Neural crest cell (in vitro differentiated cells): ENCODE data around the gene BTN2A1. TPM values are rescaled to one million over a fixed set of nuclear protein-coding genes. Genes with fewer than 3 reads are reported as not detected.
"Not testable (repeated sequence)": the region's sequence is repeated elsewhere in the genome, so short reads cannot be mapped to it uniquely, and the experiment has no call there.

Experiments used
- DNase-seq: peaks from one replicate; pipeline ENCODE4 v3.0.0; 2021; ENCODE audit warnings: low read depth, mixed read lengths, low spot score
- H3K27ac Mint-ChIP-seq: one replicate; pipeline ENCODE4 v1.8.0; 2021; ENCODE audit warnings: mild to moderate bottlenecking, mixed read lengths; ENCODE audit not compliant: unreplicated experiment
- H3K27me3 Mint-ChIP-seq: 2 replicates; pipeline ENCODE4 v1.8.0; 2021; ENCODE audit warnings: low read depth, mild to moderate bottlenecking, mixed read lengths
- H3K36me3 Mint-ChIP-seq: 2 replicates; pipeline ENCODE4 v1.8.0; 2021; ENCODE audit warnings: low read depth, mild to moderate bottlenecking, mixed read lengths
- H3K4me1 Mint-ChIP-seq: 2 replicates; pipeline ENCODE4 v1.8.0; 2021; ENCODE audit warnings: mixed read lengths
- H3K4me3 Mint-ChIP-seq: one replicate; pipeline ENCODE4 v1.8.0; 2021; ENCODE audit warnings: mild to moderate bottlenecking, mixed read lengths
- H3K9me3 Mint-ChIP-seq: 2 replicates; pipeline ENCODE4 v1.8.0; 2021; ENCODE audit warnings: mixed read lengths
- CTCF ChIP-seq: fragments of 200-600 bp; sonication (generic); conservative IDR thresholded peaks from 2 replicates; pipeline ENCODE4 v1.5.0; 2021; ENCODE audit warnings: antibody characterized with exemption, mild to moderate bottlenecking
- total RNA-seq: library from RNA; stranded (reverse); gene quantifications from 2 replicates; pipeline ENCODE4 v1.2.1, GENCODE V29; 2021

The BTN2A1 gene
- total RNA-seq, 1 donor from 2014 or later: 25.2 TPM

- Mint-ChIP-seq H3K27me3 (no peaks in the 10 kb centered on the region), H3K4me3 (peak overlapping the region; percentile 65), H3K36me3 (peaks cover 5% of the 10 kb centered on the region), H3K9me3 (no peaks in the 10 kb centered on the region), H3K4me1 (peaks cover 28% of the 10 kb centered on the region), H3K27ac (no peak overlapping the region)
- no peak for DNase-seq
- no peak for TF ChIP-seq CTCF
These were observed 2.3 kb upstream of the BTN2A1 start for GRCh38 chr6:26455357-26455970.

- H3K4me1 Mint-ChIP-seq: peaks cover 36% of the 10 kb centered on the region
- no peaks in the 10 kb centered on the region for H3K9me3 Mint-ChIP-seq
- H3K27ac Mint-ChIP-seq: peak overlapping the region; percentile 99
- DNase-seq: peak; percentile 36
- no peaks in the 10 kb centered on the region for H3K27me3 Mint-ChIP-seq
- no peak for TF ChIP-seq CTCF
- H3K4me3 Mint-ChIP-seq: peak overlapping the region; percentile 98
- peaks cover 8% of the 10 kb centered on the region for H3K36me3 Mint-ChIP-seq
These were observed 420 bp upstream of the BTN2A1 start for GRCh38 chr6:26457264-26457805.

- no peaks in the 10 kb centered on the region for H3K27me3 Mint-ChIP-seq
These were observed 1.5 kb downstream of the BTN2A1 start for GRCh38 chr6:26459023-26459810.

GRCh38 chr6:26461353-26461752, 3.6 kb downstream of the BTN2A1 start:
- Mint-ChIP-seq H3K4me3 (peak overlapping the region; percentile 17), H3K4me1 (peaks cover 36% of the 10 kb centered on the region), H3K36me3 (peaks cover 31% of the 10 kb centered on the region)
- not testable (repeated sequence) for H3K9me3 Mint-ChIP-seq, H3K27ac Mint-ChIP-seq, DNase-seq, H3K27me3 Mint-ChIP-seq

More at GRCh38 chr6:26459023-26459810, 1.5 kb downstream of the BTN2A1 start:
- Mint-ChIP-seq H3K4me1 (peaks cover 36% of the 10 kb centered on the region), H3K4me3 (peak overlapping the region; percentile 59), H3K9me3 (no peaks in the 10 kb centered on the region), H3K36me3 (peaks cover 22% of the 10 kb centered on the region), H3K27ac (no peak overlapping the region)
- no peak for TF ChIP-seq CTCF
- no peak for DNase-seq

GRCh38 chr6:26464014-26464413, 6.3 kb downstream of the BTN2A1 start:
- Mint-ChIP-seq H3K36me3 (peaks cover 48% of the 10 kb centered on the region), H3K27me3 (no peaks in the 10 kb centered on the region), H3K27ac (no peak overlapping the region), H3K9me3 (no peaks in the 10 kb centered on the region), H3K4me1 (peaks cover 14% of the 10 kb centered on the region), H3K4me3 (no peak overlapping the region)
- no peak for TF ChIP-seq CTCF
- no peak for DNase-seq
